Measurements from ENCODE around the gene ARHGEF28. TPM values are rescaled to one million over a fixed set of nuclear protein-coding genes. Genes with fewer than 3 reads are reported as not detected.

Gene ARHGEF28
- total and polyA plus RNA-seq, 12 donors = 0.62 to 3.4 (median 1.5) TPM

GRCh38 chr5:73946919-73947602 lies 321.1 kb downstream of the ARHGEF28 start:
- Histone ChIP-seq H3K27ac (no peak overlapping the region), H3K4me3 (no peak overlapping the region), H3K36me3 (no peaks in the 10 kb centered on the region), H3K4me1 (peaks cover 0 to 19% (median 9%) of the 10 kb centered on the region in 9 donors), H3K9me3 (peaks cover 0 to 20% (median 2%) of the 10 kb centered on the region in 11 donors), H3K27me3 (peaks cover 0 to 9% (median 3%) of the 10 kb centered on the region in 7 donors)
- intact Hi-C loops (cut with DNase I) = no loop called here
- DNase-seq (no peak), ATAC-seq (no peak)
- 55 to 64% methylated on average over 5 of the region's 5 CpGs for WGBS, 2 donors
- TF ChIP-seq CTCF (IDR thresholded peaks at IDR 0.05) = no peak

- 64 to 69% methylated on average over 9 of the region's 9 CpGs for WGBS, 2 donors
- ATAC-seq (peak in 1 of 8 donors; percentile 20), DNase-seq (no peak)
- Histone ChIP-seq H3K27ac (peak overlapping the region in 2 of 10 donors; percentile 7 to 32), H3K36me3 (no peaks in the 10 kb centered on the region), H3K27me3 (peaks cover 0 to 14% (median 3%) of the 10 kb centered on the region in 7 donors), H3K9me3 (peaks cover 0 to 14% (median 2%) of the 10 kb centered on the region in 11 donors), H3K4me3 (no peak overlapping the region), H3K4me1 (peaks cover 0 to 19% (median 9%) of the 10 kb centered on the region in 9 donors)
- intact Hi-C loops (cut with DNase I) = no loop called here
- TF ChIP-seq CTCF (IDR thresholded peaks at IDR 0.05) = no peak
Measured at GRCh38 chr5:73947906-73948640, 322.1 kb downstream of the ARHGEF28 start.

- intact Hi-C loops (cut with DNase I) = no loop called here
- ATAC-seq (peak in 5 of 8 donors; percentile 34 to 83 (median 52)), DNase-seq (peak in 1 of 2 donors; percentile 11)
- no peak for TF ChIP-seq CTCF (IDR thresholded peaks at IDR 0.05)
- peaks cover 0 to 19% (median 9%) of the 10 kb centered on the region in 9 donors for H3K4me1 ChIP-seq
- H3K4me3 ChIP-seq = no peak overlapping the region
- H3K36me3 ChIP-seq = no peaks in the 10 kb centered on the region
- H3K27ac ChIP-seq = peak overlapping the region in 2 of 10 donors; percentile 7 to 32
- H3K9me3 ChIP-seq = peaks cover 0 to 10% (median 0%) of the 10 kb centered on the region in 11 donors
- WGBS, 2 donors = 44 to 54% methylated on average over 3 of the region's 3 CpGs
- peaks cover 0 to 14% (median 3%) of the 10 kb centered on the region in 7 donors for H3K27me3 ChIP-seq
Measured at GRCh38 chr5:73948720-73949119, 322.7 kb downstream of the ARHGEF28 start.

- ATAC-seq = no peak
- TF ChIP-seq CTCF (IDR thresholded peaks at IDR 0.05) = no peak
- no peak for DNase-seq
- Histone ChIP-seq H3K9me3 (peaks cover 0 to 1% (median 0%) of the 10 kb centered on the region in 11 donors), H3K4me1 (peaks cover 0 to 19% (median 9%) of the 10 kb centered on the region in 9 donors), H3K27me3 (peaks cover 0 to 14% (median 3%) of the 10 kb centered on the region in 7 donors), H3K4me3 (no peak overlapping the region), H3K36me3 (no peaks in the 10 kb centered on the region), H3K27ac (no peak overlapping the region)
- intact Hi-C loops (cut with DNase I) = no loop called here
- WGBS, 2 donors = 90 to 91% methylated on average over 3 of the region's 3 CpGs
Measured at GRCh38 chr5:73950441-73950873, 324.5 kb downstream of the ARHGEF28 start.
